HL-60 (cell line): ENCODE measurements around the gene MS4A6A.

Source experiments
- DNase-seq, 2 experiments: peaks; one replicate each; pipeline ENCODE4 v3.0.0-alpha.2; 2010 to 2020; ENCODE audit warnings: low read depth in 1 of 2, low spot score in 1 of 2
- H3K27ac ChIP-seq: fragments of 250-450 bp; sonication (Bioruptor Pico); replicated peaks from 2 replicates; pipeline ENCODE4 v1.5.1; 2020; ENCODE audit warnings: mild to moderate bottlenecking, moderate library complexity
- H3K27me3 ChIP-seq: fragments of 250-450 bp; sonication (Bioruptor Pico); 2 replicates; pipeline ENCODE4 v1.5.1; 2021; ENCODE audit warnings: mild to moderate bottlenecking, moderate library complexity; ENCODE audit not compliant: insufficient read depth, poor library complexity, severe bottlenecking
- H3K4me3 ChIP-seq: replicated peaks from 2 replicates; pipeline ENCODE4 v1.5.1; 2011; ENCODE audit warnings: mild to moderate bottlenecking, control low read depth, low read length; ENCODE audit not compliant: insufficient read depth
- CTCF ChIP-seq: IDR thresholded peaks from one replicate; pipeline ENCODE4 v1.5.1; 2011; ENCODE audit warnings: low read length, control low read depth, inconsistent platforms; ENCODE audit not compliant: insufficient read depth
- GABPA ChIP-seq: IDR thresholded peaks from 2 replicates; pipeline ENCODE4 v1.6.1; 2012; ENCODE audit warnings: low read depth
- POLR2AphosphoS5 ChIP-seq: IDR thresholded peaks from 2 replicates; pipeline ENCODE4 v1.6.1; 2012; ENCODE audit warnings: low read depth
- REST ChIP-seq: IDR thresholded peaks from 2 replicates; pipeline ENCODE4 v1.6.1; 2012; ENCODE audit warnings: low read depth; ENCODE audit not compliant: insufficient replicate concordance
- SPI1 ChIP-seq: IDR thresholded peaks from 2 replicates; pipeline ENCODE4 v1.6.1; 2012; ENCODE audit warnings: low read depth, mild to moderate bottlenecking, borderline replicate concordance

The MS4A6A gene

GRCh38 chr11:60165951-60166350 lies 16.9 kb downstream of the MS4A6A start:
- H3K4me3 ChIP-seq: no peak overlapping the region
- H3K27ac ChIP-seq: no peak overlapping the region
- no peak for DNase-seq
- TF ChIP-seq GABPA (no peak), CTCF (no peak), POLR2AphosphoS5 (no peak), SPI1 (no peak)
- no peaks in the 10 kb centered on the region for H3K27me3 ChIP-seq

- TF ChIP-seq REST: no peak
- no peak for TF ChIP-seq SPI1
- TF ChIP-seq CTCF: no peak
- no peak for TF ChIP-seq GABPA
- no peak for TF ChIP-seq POLR2AphosphoS5
- H3K27ac ChIP-seq: no peak overlapping the region
- H3K4me3 ChIP-seq: no peak overlapping the region
These were observed 17.3 kb downstream of the MS4A6A start for GRCh38 chr11:60165538-60165937.

GRCh38 chr11:60164550-60165075 lies 18.3 kb downstream of the MS4A6A start:
- DNase-seq: no peak
- H3K27me3 ChIP-seq: no peaks in the 10 kb centered on the region
- no peak overlapping the region for H3K27ac ChIP-seq
- TF ChIP-seq REST: no peak
- TF ChIP-seq POLR2AphosphoS5: no peak
- no peak for TF ChIP-seq SPI1
- TF ChIP-seq GABPA: no peak
- no peak for TF ChIP-seq CTCF
- H3K4me3 ChIP-seq: no peak overlapping the region

More at GRCh38 chr11:60165538-60165937, 17.3 kb downstream of the MS4A6A start:
- no peaks in the 10 kb centered on the region for H3K27me3 ChIP-seq
- no peak for DNase-seq

GRCh38 chr11:60161766-60162165 lies 21.1 kb downstream of the MS4A6A start:
- Histone ChIP-seq H3K4me3 (no peak overlapping the region), H3K27ac (no peak overlapping the region), H3K27me3 (no peaks in the 10 kb centered on the region)
- DNase-seq: no peak
- TF ChIP-seq GABPA (no peak), SPI1 (no peak), POLR2AphosphoS5 (no peak), REST (no peak), CTCF (no peak)
